Esophagus squamous epithelium (tissue), 4 donors: ENCODE data around the gene CEACAM8.

Experiments
- POLR2A ChIP-seq, 4 donors: fragments of 450-650 bp; IDR thresholded peaks; one replicate each; pipeline ENCODE4 v1.6.1; 2017; ENCODE audit warnings: antibody characterized with exemption in 4 of 4, mild to moderate bottlenecking in 4 of 4, moderate library complexity in 3 of 4
- TF ChIP-seq, protein P1 (sequence below), 6 experiments: fragments of 450-650 bp in 4 of 6; fragments of 200-600 bp in 2 of 6; sonication (generic) in 2 of 6; IDR thresholded peaks; one replicate each; pipeline ENCODE4 v1.5.1; 2016 to 2019; ENCODE audit warnings: antibody characterized with exemption in 6 of 6, mild to moderate bottlenecking in 4 of 6, moderate library complexity in 4 of 6

DNA sequence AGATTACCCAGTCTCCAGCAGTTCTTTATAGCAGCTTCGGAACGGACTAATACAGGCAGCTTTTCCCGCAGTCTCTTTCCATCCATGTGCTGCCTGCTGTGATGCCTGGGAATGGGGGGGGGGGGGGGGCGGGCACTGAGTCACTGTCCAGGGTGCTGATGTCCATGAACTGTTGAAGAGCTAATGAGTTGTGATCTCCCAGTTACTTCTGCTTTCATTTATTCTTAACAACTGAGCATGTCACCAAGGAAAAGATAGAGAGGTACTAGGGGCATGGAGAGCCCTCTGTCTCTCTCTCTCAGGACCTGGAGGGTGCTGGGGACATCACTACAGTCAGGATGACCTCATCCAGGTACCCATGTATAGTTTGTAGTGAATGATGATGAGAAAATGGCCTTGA, 46.2 kb downstream of the CEACAM8 start:
- TF ChIP-seq, protein P1, sequence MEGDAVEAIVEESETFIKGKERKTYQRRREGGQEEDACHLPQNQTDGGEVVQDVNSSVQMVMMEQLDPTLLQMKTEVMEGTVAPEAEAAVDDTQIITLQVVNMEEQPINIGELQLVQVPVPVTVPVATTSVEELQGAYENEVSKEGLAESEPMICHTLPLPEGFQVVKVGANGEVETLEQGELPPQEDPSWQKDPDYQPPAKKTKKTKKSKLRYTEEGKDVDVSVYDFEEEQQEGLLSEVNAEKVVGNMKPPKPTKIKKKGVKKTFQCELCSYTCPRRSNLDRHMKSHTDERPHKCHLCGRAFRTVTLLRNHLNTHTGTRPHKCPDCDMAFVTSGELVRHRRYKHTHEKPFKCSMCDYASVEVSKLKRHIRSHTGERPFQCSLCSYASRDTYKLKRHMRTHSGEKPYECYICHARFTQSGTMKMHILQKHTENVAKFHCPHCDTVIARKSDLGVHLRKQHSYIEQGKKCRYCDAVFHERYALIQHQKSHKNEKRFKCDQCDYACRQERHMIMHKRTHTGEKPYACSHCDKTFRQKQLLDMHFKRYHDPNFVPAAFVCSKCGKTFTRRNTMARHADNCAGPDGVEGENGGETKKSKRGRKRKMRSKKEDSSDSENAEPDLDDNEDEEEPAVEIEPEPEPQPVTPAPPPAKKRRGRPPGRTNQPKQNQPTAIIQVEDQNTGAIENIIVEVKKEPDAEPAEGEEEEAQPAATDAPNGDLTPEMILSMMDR (IDR thresholded peaks at IDR 0.05): no peak
- no peak for TF ChIP-seq POLR2A (IDR thresholded peaks at IDR 0.05)
